AG08396 (cell line): Measurements from ENCODE around the gene DYSF.

ENCODE experiments used
- DNase-seq: peaks from one replicate; pipeline ENCODE4 v3.0.0; 2012; ENCODE audit warnings: low spot score, mixed read lengths

Gene DYSF

GRCh38 chr2:71456617-71457016 lies 3.3 kb downstream of the DYSF start:
- DNase-seq = no peak

GRCh38 chr2:71457123-71457915 lies 4.0 kb downstream of the DYSF start:
- DNase-seq = no peak

GRCh38 chr2:71457923-71458322 lies 4.6 kb downstream of the DYSF start:
- DNase-seq = no peak

- DNase-seq = peak; percentile 61
Measured at GRCh38 chr2:71458413-71459083, 5.2 kb downstream of the DYSF start.

- DNase-seq = no peak
Measured at GRCh38 chr2:71459084-71459431, 5.7 kb downstream of the DYSF start.

GRCh38 chr2:71460056-71460455 lies 6.7 kb downstream of the DYSF start:
- no peak for DNase-seq

GRCh38 chr2:71460595-71461303 lies 7.4 kb downstream of the DYSF start:
- DNase-seq = peak; percentile 74

GRCh38 chr2:71461304-71461671 lies 7.9 kb downstream of the DYSF start:
- DNase-seq = no peak

GRCh38 chr2:71462056-71462605 lies 8.8 kb downstream of the DYSF start:
- DNase-seq = no peak

GRCh38 chr2:71462641-71463341 lies 9.4 kb downstream of the DYSF start:
- DNase-seq = no peak

GRCh38 chr2:71463342-71463654 lies 9.9 kb downstream of the DYSF start:
- no peak for DNase-seq

GRCh38 chr2:71464389-71464788 lies 11.0 kb downstream of the DYSF start:
- no peak for DNase-seq

- no peak for DNase-seq
Measured at GRCh38 chr2:71465356-71465755, 12.0 kb downstream of the DYSF start.

- no peak for DNase-seq
Measured at GRCh38 chr2:71465961-71466300, 12.6 kb downstream of the DYSF start.

GRCh38 chr2:71466301-71467179 lies 13.2 kb downstream of the DYSF start:
- DNase-seq = peak; percentile 64

- no peak for DNase-seq
Measured at GRCh38 chr2:71467180-71467815, 13.9 kb downstream of the DYSF start.

- DNase-seq = no peak
Measured at GRCh38 chr2:71468279-71469015, 15.1 kb downstream of the DYSF start.

- DNase-seq = no peak
Measured at GRCh38 chr2:71469403-71470398, 16.3 kb downstream of the DYSF start.

- DNase-seq = peak; percentile 63
Measured at GRCh38 chr2:71471276-71471675, 17.9 kb downstream of the DYSF start.
